HG03060 (cell line): Measurements from ENCODE around the gene TRMT44.

Source experiments
- ATAC-seq: cut with Tn5 transposase; IDR thresholded peaks from one replicate; pipeline ENCODE4 v1.9.1; 2021; ENCODE audit warnings: low read depth, moderate number of reproducible peaks; ENCODE audit not compliant: unreplicated experiment

TRMT44 gene

DNA sequence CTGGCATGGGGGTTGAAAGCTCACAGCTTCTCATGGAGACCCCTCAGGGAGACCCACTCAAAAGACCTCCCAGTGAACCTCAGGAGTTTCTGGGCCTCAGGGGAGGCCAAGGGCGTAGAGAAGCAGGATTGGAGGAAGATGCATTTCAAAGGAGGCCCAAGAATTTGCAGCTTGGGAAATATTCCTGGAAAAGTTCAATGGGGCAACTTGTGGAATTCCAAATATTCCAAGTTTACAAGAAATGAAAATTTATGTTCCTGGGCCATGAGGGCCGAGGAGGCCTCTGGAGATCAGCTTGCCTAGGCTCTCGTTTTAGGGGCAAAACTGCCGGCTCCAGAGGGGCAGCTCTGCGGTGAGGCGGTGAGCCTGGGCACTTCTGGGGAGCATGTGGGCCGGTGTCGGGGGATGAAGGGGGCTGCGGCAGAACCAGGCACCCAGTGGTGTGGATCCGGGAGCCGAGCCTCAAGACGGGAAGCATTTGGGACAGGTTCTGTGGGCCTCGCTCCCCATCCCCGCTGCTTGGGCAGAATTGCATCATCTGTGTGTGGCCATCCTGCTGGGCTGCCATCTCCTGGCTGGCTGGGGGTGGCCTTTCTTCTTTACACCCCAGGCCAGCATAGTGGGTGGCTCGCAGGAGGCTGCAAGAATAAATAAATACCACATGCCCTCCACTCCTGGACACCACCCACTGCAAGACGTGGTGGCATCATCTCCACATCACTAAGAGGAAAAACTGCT, 85.0 kb downstream of the TRMT44 start:
- ATAC-seq = no peak
